HCT116 (cell line): Measurements from ENCODE around the gene PGBD1. TPM values are rescaled to one million over a fixed set of nuclear protein-coding genes. Genes with fewer than 3 reads are reported as not detected.

Experiments
- ATAC-seq: fragments of 200-7000 bp; cut with Tn5 transposase; 2 replicates; pipeline ENCODE4 v1.9.1; 2020; ENCODE audit warnings: mild to moderate bottlenecking, moderate library complexity
- BruUV-seq: library from RNA; stranded (reverse); fragments of 400-500 nt; replicated peaks from 2 replicates; lab custom pipeline; 2021; lab: Mats Ljungman, UMichigan
- CTCF ChIA-PET: fragments of 300-600 bp; sonication (Branson Sonifier 250); formaldehyde crosslinking; loops from one replicate; lab custom pipeline; 2021; ENCODE audit warnings: antibody characterized with exemption; lab: Charles Lee
- POLR2A ChIA-PET: fragments of 300-600, 350-600 bp; sonication (Branson Sonifier 250); formaldehyde crosslinking; loops from one replicate; lab custom pipeline; 2021; ENCODE audit warnings: antibody characterized with exemption; lab: Charles Lee
- RAD21 ChIA-PET, 2 experiments: fragments of 300-600 bp; sonication (Branson Sonifier 250); formaldehyde crosslinking; loops; one replicate each; lab custom pipeline; 2023; ENCODE audit warnings: low total read pairs in 2 of 2; ENCODE audit not compliant: uncharacterized antibody in 2 of 2, unreplicated experiment in 2 of 2, low non-redundant PET in 1 of 2; lab: Charles Lee
- DNase-seq: peaks from one replicate; pipeline ENCODE4 v3.0.0-alpha.2; 2010; ENCODE audit warnings: low read depth, low spot score
- H2AFZ ChIP-seq: fragments of 200-600 bp; shearing (Covaris generic), sonication (generic); 2 replicates; pipeline ENCODE4 v1.6.1; 2017; ENCODE audit warnings: low read depth, mixed run types, mixed read lengths, antibody characterized with exemption, low read length; ENCODE audit not compliant: poor library complexity, severe bottlenecking
- H3K27ac ChIP-seq: 2 replicates; pipeline ENCODE4 v1.5.1; 2012; ENCODE audit warnings: low read depth, low read length
- H3K27me3 ChIP-seq: fragments of 200-600 bp; sonication (generic); 2 replicates; pipeline ENCODE4 v1.6.1; 2016; ENCODE audit warnings: mixed run types, low read length, mixed read lengths; ENCODE audit not compliant: insufficient read depth
- H3K36me3 ChIP-seq, 2 experiments: fragments of 200-500 bp in 1 of 2; fragments of 200-600 bp in 1 of 2; sonication (Bioruptor generic) in 1 of 2; sonication (generic) in 1 of 2; 2 replicates each; pipeline versions ENCODE4 v1.5.1 to v1.6.1; 2014 to 2016; ENCODE audit warnings: low read length in 2 of 2, inconsistent platforms in 1 of 2, mixed read lengths in 1 of 2, mixed run types in 1 of 2; ENCODE audit not compliant: insufficient read depth in 2 of 2, control insufficient read depth in 1 of 2
- H3K4me1 ChIP-seq, 2 experiments: fragments of 200-600 bp in 1 of 2; sonication (generic) in 1 of 2; 2 replicates each; pipeline versions ENCODE4 v1.5.1 to v1.6.1; 2012 to 2017; ENCODE audit warnings: low read length in 2 of 2, inconsistent platforms in 1 of 2, mild to moderate bottlenecking in 1 of 2, mixed read lengths in 1 of 2, mixed run types in 1 of 2, moderate library complexity in 1 of 2; ENCODE audit not compliant: insufficient read depth in 2 of 2, control insufficient read depth in 1 of 2
- H3K4me2 ChIP-seq: fragments of 200-600 bp; sonication (generic); 2 replicates; pipeline ENCODE4 v1.6.1; 2017; ENCODE audit warnings: mixed run types, low read length, mixed read lengths
- H3K4me3 ChIP-seq, 2 experiments: fragments of 200-600 bp in 1 of 2; sonication (generic) in 1 of 2; replicated peaks in 1 of 2; 2 replicates each; pipeline ENCODE4 v1.5.1; 2011 to 2016; ENCODE audit warnings: low read length in 2 of 2, control low read depth in 1 of 2, low read depth in 1 of 2, mild to moderate bottlenecking in 1 of 2, mixed read lengths in 1 of 2, mixed run types in 1 of 2
- H3K79me2 ChIP-seq: fragments of 200-600 bp; sonication (generic); 2 replicates; pipeline ENCODE4 v1.6.1; 2017; ENCODE audit warnings: mild to moderate bottlenecking, mixed run types, low read length, moderate library complexity, mixed read lengths; ENCODE audit not compliant: insufficient read depth
- H3K9ac ChIP-seq: fragments of 200-600 bp; sonication (generic); 2 replicates; pipeline ENCODE4 v1.6.1; 2016; ENCODE audit warnings: low read length, mixed read lengths
- H3K9me2 ChIP-seq: fragments of 200-600 bp; sonication (generic), shearing (Covaris generic); 2 replicates; pipeline ENCODE4 v1.6.1; 2017; ENCODE audit warnings: mixed run types, mild to moderate bottlenecking, moderate library complexity; ENCODE audit not compliant: insufficient read depth
- H3K9me3 ChIP-seq, 2 experiments: fragments of 200-500 bp in 1 of 2; fragments of 200-600 bp in 1 of 2; sonication (Bioruptor generic) in 1 of 2; sonication (generic) in 1 of 2; 2 replicates each; pipeline ENCODE4 v1.6.1; 2014 to 2017; ENCODE audit warnings: low read length in 2 of 2, mixed read lengths in 2 of 2, inconsistent platforms in 1 of 2, low read depth in 1 of 2, mild to moderate bottlenecking in 1 of 2, mixed run types in 1 of 2, moderate library complexity in 1 of 2; ENCODE audit not compliant: control insufficient read depth in 1 of 2, insufficient read depth in 1 of 2
- H4K20me1 ChIP-seq: fragments of 200-600 bp; sonication (generic), shearing (Covaris generic); 2 replicates; pipeline ENCODE4 v1.6.1; 2017; ENCODE audit warnings: mixed run types, mild to moderate bottlenecking, moderate library complexity; ENCODE audit not compliant: insufficient read depth
- EGR1 ChIP-seq: IDR thresholded peaks from 2 replicates; pipeline ENCODE4 v1.6.1; 2012; ENCODE audit warnings: low read depth
- POLR2AphosphoS5 ChIP-seq: IDR thresholded peaks from 2 replicates; pipeline ENCODE4 v1.6.1; 2011; ENCODE audit warnings: mild to moderate bottlenecking, low read depth, low read length, moderate library complexity
- TCF7L2 ChIP-seq: IDR thresholded peaks from 2 replicates; pipeline ENCODE4 v1.7.0; 2011; ENCODE audit warnings: borderline replicate concordance, inconsistent platforms; ENCODE audit not compliant: insufficient read depth, insufficient read length; ENCODE audit errors: extremely low read depth
- YY1 ChIP-seq: IDR thresholded peaks from 2 replicates; pipeline ENCODE4 v1.6.1; 2011; ENCODE audit warnings: low read length, low read depth, moderate library complexity, mild to moderate bottlenecking; ENCODE audit not compliant: insufficient replicate concordance; ENCODE audit errors: extremely low read depth
- ZBTB33 ChIP-seq: IDR thresholded peaks from 2 replicates; pipeline ENCODE4 v1.6.1; 2011; ENCODE audit warnings: mild to moderate bottlenecking, low read length, moderate library complexity; ENCODE audit not compliant: insufficient replicate concordance; ENCODE audit errors: extremely low read depth
- ZNF274 ChIP-seq: fragments of 200-500 bp; sonication (Bioruptor generic); IDR thresholded peaks from 2 replicates; pipeline ENCODE4 v1.6.1; 2014; ENCODE audit warnings: mild to moderate bottlenecking, low read depth, low read length, inconsistent platforms
- intact Hi-C: fragments of 100-400 bp; cut with micrococcal nuclease; formaldehyde crosslinking; loops from 2 replicates; pipeline ENCODE4 v1.10.0; 2022
- total RNA-seq: library from RNA; stranded (reverse); gene quantifications from one replicate; pipeline ENCODE4 v1.2.1, GENCODE V29; 2021; ENCODE audit not compliant: unreplicated experiment

Gene PGBD1
- total RNA-seq, 1 experiment from 2014 or later = 3.6 TPM

GRCh38 chr6:28250747-28251146 is 30.6 kb upstream of the PGBD1 start:
- ChIA-PET RAD21 (no interaction called here), CTCF (no interaction called here), POLR2A (no interaction called here)
- peak overlapping the region; percentile 97 to 98 for H3K4me3 ChIP-seq
- peak overlapping the region; percentile 81; the same call in 1 of the 2 replicates for H3K9ac ChIP-seq
- peak overlapping the region; percentile 86 for H3K4me2 ChIP-seq
- H3K4me1 ChIP-seq = peaks cover 7 to 15% of the 10 kb centered on the region in 2 experiments; a peak in 3 of 4 replicates
- no peak overlapping the region for H2AFZ ChIP-seq
- H3K9me3 ChIP-seq = no peaks in the 10 kb centered on the region
- BruUV-seq = no TSS peak
- no peaks in the 10 kb centered on the region for H3K9me2 ChIP-seq
- TF ChIP-seq TCF7L2 (no peak), ZBTB33 (no peak), POLR2AphosphoS5 (no peak)
- H4K20me1 ChIP-seq = no peaks in the 10 kb centered on the region
- H3K27me3 ChIP-seq = no peaks in the 10 kb centered on the region
- intact Hi-C loops = no loop called here
- no peak for DNase-seq
- peaks cover 12% of the 10 kb centered on the region for H3K79me2 ChIP-seq
- peaks cover 6 to 8% of the 10 kb centered on the region in 2 experiments; a peak in 2 of 4 replicates for H3K36me3 ChIP-seq
- ATAC-seq = no peak
- no peak overlapping the region for H3K27ac ChIP-seq

- peak; percentile 48 for ATAC-seq
- DNase-seq = no peak
- TF ChIP-seq YY1 (no peak), ZNF274 (no peak), EGR1 (no peak)
- Histone ChIP-seq H3K4me3 (peak overlapping the region; percentile 97 to 98), H3K79me2 (peaks cover 12% of the 10 kb centered on the region), H3K4me1 (peaks cover 7 to 15% of the 10 kb centered on the region in 2 experiments; a peak in 3 of 4 replicates), H3K36me3 (peaks cover 0 to 4% of the 10 kb centered on the region in 2 experiments; a peak in 1 of 4 replicates), H2AFZ (peak overlapping the region; percentile 85), H3K9ac (peak overlapping the region; percentile 81), H4K20me1 (no peaks in the 10 kb centered on the region), H3K27me3 (no peaks in the 10 kb centered on the region), H3K4me2 (peak overlapping the region; percentile 86), H3K9me3 (no peaks in the 10 kb centered on the region), H3K27ac (peak overlapping the region; percentile 44), H3K9me2 (no peaks in the 10 kb centered on the region)
- ChIA-PET CTCF (interaction anchor here (1.6 kb wide), 1 partner anchor 104 kb away, joined by 9 read pairs; no protein-coding TSS in a partner anchor), RAD21 (interaction anchor here (1.0 to 1.3 kb wide), 4 partner anchors 15 to 132 kb away, joined by 3 to 5 read pairs (median 4); partner anchors contain the start of gene ZSCAN26 (in 1 of the 2)), POLR2A (interaction anchor here (1.2 to 2.5 kb wide), 3 partner anchors 13 to 110 kb away, joined by 11 to 13 read pairs (median 12); partner anchors contain the start of genes ZKSCAN8 and ZSCAN26)
- TSS peak; percentile 59 for BruUV-seq
- intact Hi-C loops = loop anchor here (1.0 kb wide), 3 partner anchors 16 to 115 kb away; partner anchors contain the start of gene ZSCAN26
These were observed 29.7 kb upstream of the PGBD1 start for GRCh38 chr6:28251661-28252008.
